K562 (cell line): Measurements from ENCODE around the gene USP49. TPM values are rescaled to one million over a fixed set of nuclear protein-coding genes. Genes with fewer than 3 reads are reported as not detected.

Experiments used
- ARID1B ChIP-seq: fragments of 450-650 bp; IDR thresholded peaks from 2 replicates; pipeline ENCODE4 v1.6.1; 2016; ENCODE audit warnings: antibody characterized with exemption, mild to moderate bottlenecking, inconsistent platforms
- CEBPG ChIP-seq, 3 experiments: fragments of 200-800 bp in 1 of 3; sonication (Bioruptor generic) in 1 of 3; sonication (generic) in 1 of 3; formaldehyde crosslinking in 1 of 3; IDR thresholded peaks in 2 of 3; conservative IDR thresholded peaks in 1 of 3; 2 replicates each; pipeline versions ENCODE4 v1.6.1 to v1.8.0; 2016 to 2022; ENCODE audit warnings: missing compliant biosample characterization in 2 of 3, missing genetic modification characterization in 2 of 3, mild to moderate bottlenecking in 1 of 3, missing genetic modification reagents in 1 of 3
- FOXP1 ChIP-seq: sonication (generic); formaldehyde crosslinking; IDR thresholded peaks from 2 replicates; pipeline ENCODE4 v1.8.0; 2022; ENCODE audit warnings: mild to moderate bottlenecking, missing genetic modification reagents
- HMG20B ChIP-seq: fragments of 250-450 bp; sonication (Bioruptor Pico); IDR thresholded peaks from 2 replicates; pipeline ENCODE4 v1.5.0; 2021; ENCODE audit warnings: mild to moderate bottlenecking
- HSF4 ChIP-seq: fragments of 250-450 bp; sonication (Bioruptor Pico); IDR thresholded peaks from 2 replicates; pipeline ENCODE4 v2.1.2; 2022; ENCODE audit warnings: mild to moderate bottlenecking, moderate library complexity, borderline replicate concordance
- MTF1 ChIP-seq: fragments of 250-450 bp; sonication (Bioruptor Pico); IDR thresholded peaks from 2 replicates; pipeline ENCODE4 v1.9.0; 2021; ENCODE audit warnings: moderate library complexity, mild to moderate bottlenecking, inconsistent platforms, borderline replicate concordance
- NCOA6 ChIP-seq: fragments of 450-650 bp; IDR thresholded peaks from 2 replicates; pipeline ENCODE4 v1.6.1; 2017; ENCODE audit warnings: mild to moderate bottlenecking
- NELFE ChIP-seq: IDR thresholded peaks from 2 replicates; pipeline ENCODE4 v1.6.1; 2011; ENCODE audit warnings: mild to moderate bottlenecking; ENCODE audit not compliant: insufficient read depth, insufficient read length
- SIN3B ChIP-seq: fragments of 450-650 bp; IDR thresholded peaks from 2 replicates; pipeline ENCODE4 v1.6.1; 2017; ENCODE audit warnings: low read depth, mild to moderate bottlenecking, moderate library complexity
- SMARCE1 ChIP-seq: fragments of 450-650 bp; IDR thresholded peaks from 2 replicates; pipeline ENCODE4 v1.7.1; 2016; ENCODE audit warnings: mild to moderate bottlenecking
- SNIP1 ChIP-seq: fragments of 450-650 bp; IDR thresholded peaks from 2 replicates; pipeline ENCODE4 v1.7.1; 2017; ENCODE audit warnings: low read depth, mild to moderate bottlenecking
- ZNF324 ChIP-seq: fragments of 250-450 bp; sonication (Bioruptor Pico); IDR thresholded peaks from 2 replicates; pipeline ENCODE4 v1.4.0; 2020; ENCODE audit warnings: mild to moderate bottlenecking
- ZNF644 ChIP-seq: fragments of 200-800 bp; sonication (Bioruptor generic); IDR thresholded peaks from 2 replicates; pipeline ENCODE4 v1.6.1; 2016; ENCODE audit warnings: low read depth, missing genetic modification characterization, missing compliant biosample characterization
- polyA plus RNA-seq, 8 experiments: library from polyadenylated mRNA; depleted of rRNA in 4 of 8; stranded (reverse) in 5 of 8; unstranded in 3 of 8; fragments of >200 nt; fragmentation: Nextera tagmentation in 2 of 8; fragmentation: Illumina TruSeq in 1 of 8; extraction: Ambion mirVana in 2 of 8; extraction: Trizol in 1 of 8; gene quantifications; 2 replicates each; pipeline versions ENCODE4 v1.2.1 to v1.2.3, GENCODE V29; 2011 to 2014; ENCODE audit warnings: inconsistent platforms in 1 of 8, missing spikeins in 1 of 8
- total RNA-seq, 7 experiments: library from RNA; depleted of rRNA in 6 of 7; stranded (reverse); fragments of >200 nt in 6 of 7; fragmentation: Illumina TruSeq in 2 of 7; extraction: Trizol in 2 of 7; gene quantifications; 2 replicates each; pipeline versions ENCODE4 v1.2.1 to v1.2.3, GENCODE V29; 2011 to 2021; ENCODE audit warnings: low replicate concordance in 1 of 7
- TF ChIP-seq, protein P1 (sequence below): fragments of 250-450 bp; sonication (Bioruptor Pico); IDR thresholded peaks from 2 replicates; pipeline ENCODE4 v1.5.0; 2020; ENCODE audit warnings: mild to moderate bottlenecking, borderline replicate concordance
- TF ChIP-seq, protein P2 (sequence below): fragments of 200-800 bp; sonication (Bioruptor generic); IDR thresholded peaks from 2 replicates; pipeline ENCODE4 v1.6.1; 2016; ENCODE audit warnings: missing genetic modification characterization, missing compliant biosample characterization
- TF ChIP-seq, protein P3 (sequence below): fragments of 150-350 bp; IDR thresholded peaks from 2 replicates; pipeline ENCODE4 v1.6.1; 2014; ENCODE audit warnings: low read depth, mild to moderate bottlenecking, low read length, borderline replicate concordance

USP49 gene
- total and polyA plus RNA-seq, 9 of the 15 experiments (the other 6 are each of a cell fraction or from before 2014, with no cell fraction given), result 1.0 to 9.9 (median 6.5) TPM

DNA sequence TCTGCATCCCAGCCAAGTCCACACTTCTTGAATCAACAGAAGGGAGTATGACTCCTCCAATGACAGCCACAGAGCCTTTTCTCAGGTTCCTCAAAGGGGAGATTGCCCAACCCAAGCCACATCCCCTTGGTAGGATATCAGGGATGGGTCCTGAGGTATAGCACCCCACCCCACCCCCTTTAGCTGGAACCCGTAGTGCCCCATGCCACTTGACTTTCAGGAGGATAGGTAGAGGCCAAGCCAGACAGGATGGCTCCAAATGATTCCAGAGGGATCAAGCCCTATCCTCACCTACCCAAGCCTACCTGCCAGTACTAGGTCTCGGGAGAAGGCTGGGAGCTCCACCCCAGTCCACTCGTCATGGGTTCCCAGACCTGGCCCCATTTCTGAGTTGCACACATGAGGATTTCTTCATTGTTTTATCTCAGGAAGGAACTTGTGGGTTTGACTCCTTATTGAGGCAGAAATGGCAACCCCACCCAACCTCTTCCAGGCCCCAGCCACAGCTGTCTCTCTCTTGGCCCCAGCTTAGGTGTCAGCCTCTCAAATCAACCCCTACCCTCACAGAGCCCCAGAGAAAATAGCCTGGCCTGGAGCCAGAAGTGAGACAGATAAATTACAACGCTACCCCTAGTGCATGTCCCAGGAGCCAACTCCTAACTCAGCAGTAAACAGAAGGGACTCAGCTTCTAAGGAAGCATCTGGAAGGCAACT, 42.8 kb upstream of the USP49 start (continued):
- TF ChIP-seq HSF4 (CRISPR knock-in tag) (no peak), HMG20B (CRISPR knock-in tag) (no peak), SNIP1 (no peak), SIN3B (no peak), CEBPG (CRISPR knock-in tag; IDR thresholded peaks at IDR 0.05) (peak; percentile 53; the same call in 1 of the 2 replicates), CEBPG (tag; conservative IDR thresholded peaks at IDR 0.05 in 1 of 2, IDR thresholded peaks at IDR 0.05 in 1 of 2) (peak; percentile 37 to 82; a peak in 3 of 4 replicates), ZNF644 (no peak), NELFE (no peak), ARID1B (0 out of 2 replicates have a peak, but pooled peaks have one; percentile 29), MTF1 (no peak), NCOA6 (no peak), SMARCE1 (no peak), ZNF324 (CRISPR knock-in tag) (no peak), FOXP1 (CRISPR knock-in tag) (no peak)
- TF ChIP-seq, protein P1, sequence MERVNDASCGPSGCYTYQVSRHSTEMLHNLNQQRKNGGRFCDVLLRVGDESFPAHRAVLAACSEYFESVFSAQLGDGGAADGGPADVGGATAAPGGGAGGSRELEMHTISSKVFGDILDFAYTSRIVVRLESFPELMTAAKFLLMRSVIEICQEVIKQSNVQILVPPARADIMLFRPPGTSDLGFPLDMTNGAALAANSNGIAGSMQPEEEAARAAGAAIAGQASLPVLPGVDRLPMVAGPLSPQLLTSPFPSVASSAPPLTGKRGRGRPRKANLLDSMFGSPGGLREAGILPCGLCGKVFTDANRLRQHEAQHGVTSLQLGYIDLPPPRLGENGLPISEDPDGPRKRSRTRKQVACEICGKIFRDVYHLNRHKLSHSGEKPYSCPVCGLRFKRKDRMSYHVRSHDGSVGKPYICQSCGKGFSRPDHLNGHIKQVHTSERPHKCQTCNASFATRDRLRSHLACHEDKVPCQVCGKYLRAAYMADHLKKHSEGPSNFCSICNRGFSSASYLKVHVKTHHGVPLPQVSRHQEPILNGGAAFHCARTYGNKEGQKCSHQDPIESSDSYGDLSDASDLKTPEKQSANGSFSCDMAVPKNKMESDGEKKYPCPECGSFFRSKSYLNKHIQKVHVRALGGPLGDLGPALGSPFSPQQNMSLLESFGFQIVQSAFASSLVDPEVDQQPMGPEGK (CRISPR knock-in tag), result no peak
- TF ChIP-seq, protein P2, sequence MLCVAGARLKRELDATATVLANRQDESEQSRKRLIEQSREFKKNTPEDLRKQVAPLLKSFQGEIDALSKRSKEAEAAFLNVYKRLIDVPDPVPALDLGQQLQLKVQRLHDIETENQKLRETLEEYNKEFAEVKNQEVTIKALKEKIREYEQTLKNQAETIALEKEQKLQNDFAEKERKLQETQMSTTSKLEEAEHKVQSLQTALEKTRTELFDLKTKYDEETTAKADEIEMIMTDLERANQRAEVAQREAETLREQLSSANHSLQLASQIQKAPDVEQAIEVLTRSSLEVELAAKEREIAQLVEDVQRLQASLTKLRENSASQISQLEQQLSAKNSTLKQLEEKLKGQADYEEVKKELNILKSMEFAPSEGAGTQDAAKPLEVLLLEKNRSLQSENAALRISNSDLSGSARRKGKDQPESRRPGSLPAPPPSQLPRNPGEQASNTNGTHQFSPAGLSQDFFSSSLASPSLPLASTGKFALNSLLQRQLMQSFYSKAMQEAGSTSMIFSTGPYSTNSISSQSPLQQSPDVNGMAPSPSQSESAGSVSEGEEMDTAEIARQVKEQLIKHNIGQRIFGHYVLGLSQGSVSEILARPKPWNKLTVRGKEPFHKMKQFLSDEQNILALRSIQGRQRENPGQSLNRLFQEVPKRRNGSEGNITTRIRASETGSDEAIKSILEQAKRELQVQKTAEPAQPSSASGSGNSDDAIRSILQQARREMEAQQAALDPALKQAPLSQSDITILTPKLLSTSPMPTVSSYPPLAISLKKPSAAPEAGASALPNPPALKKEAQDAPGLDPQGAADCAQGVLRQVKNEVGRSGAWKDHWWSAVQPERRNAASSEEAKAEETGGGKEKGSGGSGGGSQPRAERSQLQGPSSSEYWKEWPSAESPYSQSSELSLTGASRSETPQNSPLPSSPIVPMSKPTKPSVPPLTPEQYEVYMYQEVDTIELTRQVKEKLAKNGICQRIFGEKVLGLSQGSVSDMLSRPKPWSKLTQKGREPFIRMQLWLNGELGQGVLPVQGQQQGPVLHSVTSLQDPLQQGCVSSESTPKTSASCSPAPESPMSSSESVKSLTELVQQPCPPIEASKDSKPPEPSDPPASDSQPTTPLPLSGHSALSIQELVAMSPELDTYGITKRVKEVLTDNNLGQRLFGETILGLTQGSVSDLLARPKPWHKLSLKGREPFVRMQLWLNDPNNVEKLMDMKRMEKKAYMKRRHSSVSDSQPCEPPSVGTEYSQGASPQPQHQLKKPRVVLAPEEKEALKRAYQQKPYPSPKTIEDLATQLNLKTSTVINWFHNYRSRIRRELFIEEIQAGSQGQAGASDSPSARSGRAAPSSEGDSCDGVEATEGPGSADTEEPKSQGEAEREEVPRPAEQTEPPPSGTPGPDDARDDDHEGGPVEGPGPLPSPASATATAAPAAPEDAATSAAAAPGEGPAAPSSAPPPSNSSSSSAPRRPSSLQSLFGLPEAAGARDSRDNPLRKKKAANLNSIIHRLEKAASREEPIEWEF, result no peak
- TF ChIP-seq, protein P3, sequence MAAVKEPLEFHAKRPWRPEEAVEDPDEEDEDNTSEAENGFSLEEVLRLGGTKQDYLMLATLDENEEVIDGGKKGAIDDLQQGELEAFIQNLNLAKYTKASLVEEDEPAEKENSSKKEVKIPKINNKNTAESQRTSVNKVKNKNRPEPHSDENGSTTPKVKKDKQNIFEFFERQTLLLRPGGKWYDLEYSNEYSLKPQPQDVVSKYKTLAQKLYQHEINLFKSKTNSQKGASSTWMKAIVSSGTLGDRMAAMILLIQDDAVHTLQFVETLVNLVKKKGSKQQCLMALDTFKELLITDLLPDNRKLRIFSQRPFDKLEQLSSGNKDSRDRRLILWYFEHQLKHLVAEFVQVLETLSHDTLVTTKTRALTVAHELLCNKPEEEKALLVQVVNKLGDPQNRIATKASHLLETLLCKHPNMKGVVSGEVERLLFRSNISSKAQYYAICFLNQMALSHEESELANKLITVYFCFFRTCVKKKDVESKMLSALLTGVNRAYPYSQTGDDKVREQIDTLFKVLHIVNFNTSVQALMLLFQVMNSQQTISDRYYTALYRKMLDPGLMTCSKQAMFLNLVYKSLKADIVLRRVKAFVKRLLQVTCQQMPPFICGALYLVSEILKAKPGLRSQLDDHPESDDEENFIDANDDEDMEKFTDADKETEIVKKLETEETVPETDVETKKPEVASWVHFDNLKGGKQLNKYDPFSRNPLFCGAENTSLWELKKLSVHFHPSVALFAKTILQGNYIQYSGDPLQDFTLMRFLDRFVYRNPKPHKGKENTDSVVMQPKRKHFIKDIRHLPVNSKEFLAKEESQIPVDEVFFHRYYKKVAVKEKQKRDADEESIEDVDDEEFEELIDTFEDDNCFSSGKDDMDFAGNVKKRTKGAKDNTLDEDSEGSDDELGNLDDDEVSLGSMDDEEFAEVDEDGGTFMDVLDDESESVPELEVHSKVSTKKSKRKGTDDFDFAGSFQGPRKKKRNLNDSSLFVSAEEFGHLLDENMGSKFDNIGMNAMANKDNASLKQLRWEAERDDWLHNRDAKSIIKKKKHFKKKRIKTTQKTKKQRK, result no peak
